ENCODE data around the gene MRPL27.
"Not testable (repeated sequence)": the region's sequence is repeated elsewhere in the genome, so short reads cannot be mapped to it uniquely, and the experiment has no call there.

GRCh38 chr17:50398672-50399071, 25.7 kb upstream of the MRPL27 start:
- not testable (repeated sequence) for TF ChIP-seq CTCF (conservative IDR thresholded peaks at IDR 0.05; ENCODE audit: low read length); EZH2phosphoT487 (IDR thresholded peaks at IDR 0.05; ENCODE audit: borderline replicate concordance, low read depth, low read length)

Data from OCI-LY7 (cell line).